ENCODE data around the gene ASIC2. TPM values are rescaled to one million over a fixed set of nuclear protein-coding genes. Genes with fewer than 3 reads are reported as not detected.

ASIC2 gene
- not detected for total RNA-seq

DNA sequence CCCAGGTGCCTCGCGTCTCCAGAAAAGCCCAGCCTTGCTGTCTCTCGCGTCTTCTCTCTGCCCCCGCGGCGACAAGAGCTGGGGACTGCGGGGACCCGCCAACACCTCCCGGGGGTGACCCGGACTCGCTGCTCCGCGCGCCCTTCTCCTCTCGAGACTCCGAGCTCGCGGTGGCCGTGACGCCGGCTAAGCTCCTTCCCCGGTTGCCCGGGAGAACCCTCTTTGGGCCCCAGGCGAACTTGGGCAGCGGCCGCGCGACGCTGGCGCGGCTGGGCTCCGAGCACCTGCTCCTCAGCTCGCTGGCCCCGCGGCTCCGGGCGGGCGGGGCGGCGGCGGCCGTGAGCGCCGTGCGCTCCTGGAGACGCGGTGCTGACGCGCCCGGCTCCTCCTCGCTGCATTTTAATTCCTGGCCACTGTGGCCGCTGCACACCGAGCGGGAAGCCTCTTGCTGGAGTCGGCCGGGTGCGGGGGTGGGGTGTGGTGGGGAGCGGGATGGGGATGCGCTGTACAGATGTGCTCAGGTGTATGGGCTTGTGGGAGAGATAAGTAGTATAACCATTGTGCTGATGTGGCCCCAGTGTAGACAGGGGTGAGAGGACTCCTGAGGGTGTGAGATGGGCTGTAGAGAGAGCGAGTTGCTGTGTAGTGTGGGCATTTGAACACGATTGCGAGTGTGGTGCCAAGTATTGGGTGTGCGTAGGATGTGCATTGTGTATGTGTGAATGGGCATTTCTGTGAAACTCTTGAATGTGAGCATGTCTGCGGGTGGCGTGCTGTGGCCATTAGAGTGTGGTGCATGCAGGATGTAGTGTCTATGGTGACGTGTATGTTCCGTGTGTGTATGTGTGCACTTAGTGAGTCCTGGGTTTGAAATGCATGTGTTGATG, at the start of gene ASIC2:
TSS of gene ASIC2 (minus strand) at position 315 of the 887 bp plus-strand sequence.
- Mint-ChIP-seq H3K27ac (no peak within 1 kb of the TSS), H3K4me3 (no peak within 1 kb of the TSS), H3K36me3 (ENCODE audit: low read depth) (no peaks in the 10 kb centered on the region), H3K4me1 (peaks cover 8% of the 10 kb centered on the region), H3K27me3 (peaks cover 60% of the 10 kb centered on the region), H3K9me3 (no peaks in the 10 kb centered on the region)
- CTCF ChIA-PET: no interaction called here
- POLR2A ChIA-PET: no interaction called here
- no peak for DNase-seq

GRCh38 chr17:33342025-33342424, 48.9 kb upstream of the ASIC2 start:
- no peak for DNase-seq
- Mint-ChIP-seq H3K36me3 (ENCODE audit: low read depth) (no peaks in the 10 kb centered on the region), H3K9me3 (no peaks in the 10 kb centered on the region), H3K27ac (no peak overlapping the region), H3K4me1 (no peaks in the 10 kb centered on the region), H3K4me3 (no peak overlapping the region), H3K27me3 (peaks cover 2% of the 10 kb centered on the region)
- CTCF ChIA-PET: no interaction called here
- POLR2A ChIA-PET: no interaction called here

- Mint-ChIP-seq H3K27ac (no peak overlapping the region), H3K4me1 (no peaks in the 10 kb centered on the region), H3K27me3 (peaks cover 2% of the 10 kb centered on the region), H3K4me3 (no peak overlapping the region), H3K36me3 (ENCODE audit: low read depth) (no peaks in the 10 kb centered on the region), H3K9me3 (no peaks in the 10 kb centered on the region)
- ChIA-PET CTCF (no interaction called here), POLR2A (no interaction called here)
- no peak for DNase-seq
Measured at GRCh38 chr17:33338242-33338641, 45.1 kb upstream of the ASIC2 start.

GRCh38 chr17:33335491-33336173, 42.5 kb upstream of the ASIC2 start:
- Mint-ChIP-seq H3K4me3 (no peak overlapping the region), H3K27me3 (peaks cover 2% of the 10 kb centered on the region), H3K27ac (no peak overlapping the region), H3K9me3 (no peaks in the 10 kb centered on the region), H3K4me1 (no peaks in the 10 kb centered on the region), H3K36me3 (ENCODE audit: low read depth) (no peaks in the 10 kb centered on the region)
- ChIA-PET POLR2A (no interaction called here), CTCF (no interaction called here)
- no peak for DNase-seq

DNA sequence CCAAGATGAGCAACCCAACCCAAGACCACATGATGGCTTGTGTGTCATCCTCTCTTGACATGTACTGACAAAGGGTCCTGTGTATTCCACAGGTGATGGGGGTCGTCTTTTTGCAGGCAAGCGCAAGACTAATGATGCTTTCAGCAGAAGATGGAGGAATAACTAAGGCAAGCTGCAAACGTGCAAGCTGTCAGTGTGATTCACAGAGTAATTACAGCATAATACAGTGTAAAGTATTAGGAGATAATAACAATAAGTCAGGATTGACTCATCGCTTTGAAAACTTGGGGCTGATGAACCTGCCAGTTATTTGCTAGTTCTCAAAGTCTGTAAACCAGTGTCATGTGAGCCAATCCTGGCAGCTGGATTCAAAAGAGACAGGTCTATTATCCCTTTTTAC, 41.6 kb upstream of the ASIC2 start:
- no peak overlapping the region for H3K27ac Mint-ChIP-seq
- H3K4me1 Mint-ChIP-seq: no peaks in the 10 kb centered on the region
- H3K36me3 Mint-ChIP-seq (ENCODE audit: low read depth): no peaks in the 10 kb centered on the region
- ChIA-PET CTCF (no interaction called here), POLR2A (no interaction called here)
- H3K27me3 Mint-ChIP-seq: peaks cover 2% of the 10 kb centered on the region
- H3K9me3 Mint-ChIP-seq: no peaks in the 10 kb centered on the region
- DNase-seq: no peak
- no peak overlapping the region for H3K4me3 Mint-ChIP-seq

GRCh38 chr17:33330877-33331276, 37.8 kb upstream of the ASIC2 start:
- Mint-ChIP-seq H3K36me3 (ENCODE audit: low read depth) (no peaks in the 10 kb centered on the region), H3K27me3 (no peaks in the 10 kb centered on the region), H3K4me3 (no peak overlapping the region), H3K27ac (no peak overlapping the region), H3K9me3 (no peaks in the 10 kb centered on the region), H3K4me1 (no peaks in the 10 kb centered on the region)
- ChIA-PET CTCF (no interaction called here), POLR2A (no interaction called here)
- DNase-seq: no peak

GRCh38 chr17:33328129-33328528, 35.0 kb upstream of the ASIC2 start:
- peak; percentile 6 for DNase-seq
- Mint-ChIP-seq H3K4me1 (no peaks in the 10 kb centered on the region), H3K4me3 (no peak overlapping the region), H3K27me3 (no peaks in the 10 kb centered on the region), H3K27ac (no peak overlapping the region), H3K36me3 (ENCODE audit: low read depth) (no peaks in the 10 kb centered on the region), H3K9me3 (no peaks in the 10 kb centered on the region)
- CTCF ChIA-PET: no interaction called here
- POLR2A ChIA-PET: no interaction called here

GRCh38 chr17:33324736-33325135, 31.6 kb upstream of the ASIC2 start:
- H3K27ac Mint-ChIP-seq: no peak overlapping the region
- H3K36me3 Mint-ChIP-seq (ENCODE audit: low read depth): no peaks in the 10 kb centered on the region
- no peak for DNase-seq
- H3K4me3 Mint-ChIP-seq: no peak overlapping the region
- no peaks in the 10 kb centered on the region for H3K9me3 Mint-ChIP-seq
- CTCF ChIA-PET: no interaction called here
- H3K4me1 Mint-ChIP-seq: no peaks in the 10 kb centered on the region
- POLR2A ChIA-PET: no interaction called here
- H3K27me3 Mint-ChIP-seq: no peaks in the 10 kb centered on the region

GRCh38 chr17:33322063-33322462, 29.0 kb upstream of the ASIC2 start:
- Mint-ChIP-seq H3K4me1 (no peaks in the 10 kb centered on the region), H3K4me3 (no peak overlapping the region), H3K27me3 (no peaks in the 10 kb centered on the region), H3K27ac (no peak overlapping the region), H3K9me3 (no peaks in the 10 kb centered on the region), H3K36me3 (ENCODE audit: low read depth) (no peaks in the 10 kb centered on the region)
- DNase-seq: no peak
- ChIA-PET CTCF (no interaction called here), POLR2A (no interaction called here)

GRCh38 chr17:33318241-33318640, 25.1 kb upstream of the ASIC2 start:
- ChIA-PET POLR2A (no interaction called here), CTCF (interaction anchor here (0.8 kb wide), 1 partner anchor 62 kb away, joined by 3 read pairs; no protein-coding TSS in a partner anchor)
- Mint-ChIP-seq H3K27ac (no peak overlapping the region), H3K36me3 (ENCODE audit: low read depth) (no peaks in the 10 kb centered on the region), H3K9me3 (no peaks in the 10 kb centered on the region), H3K27me3 (no peaks in the 10 kb centered on the region), H3K4me1 (no peaks in the 10 kb centered on the region), H3K4me3 (no peak overlapping the region)
- DNase-seq: no peak

- no peak overlapping the region for H3K27ac Mint-ChIP-seq
- H3K36me3 Mint-ChIP-seq (ENCODE audit: low read depth): no peaks in the 10 kb centered on the region
- H3K4me1 Mint-ChIP-seq: no peaks in the 10 kb centered on the region
- CTCF ChIA-PET: no interaction called here
- no peak for DNase-seq
- no peaks in the 10 kb centered on the region for H3K27me3 Mint-ChIP-seq
- POLR2A ChIA-PET: no interaction called here
- no peaks in the 10 kb centered on the region for H3K9me3 Mint-ChIP-seq
- no peak overlapping the region for H3K4me3 Mint-ChIP-seq
Measured at GRCh38 chr17:33316746-33317145, 23.7 kb upstream of the ASIC2 start.

GRCh38 chr17:33310296-33310695, 17.2 kb upstream of the ASIC2 start:
- Mint-ChIP-seq H3K9me3 (no peaks in the 10 kb centered on the region), H3K27me3 (peaks cover 12% of the 10 kb centered on the region), H3K4me1 (no peaks in the 10 kb centered on the region), H3K4me3 (no peak overlapping the region), H3K36me3 (ENCODE audit: low read depth) (no peaks in the 10 kb centered on the region), H3K27ac (no peak overlapping the region)
- CTCF ChIA-PET: no interaction called here
- DNase-seq: no peak
- POLR2A ChIA-PET: no interaction called here

DNA sequence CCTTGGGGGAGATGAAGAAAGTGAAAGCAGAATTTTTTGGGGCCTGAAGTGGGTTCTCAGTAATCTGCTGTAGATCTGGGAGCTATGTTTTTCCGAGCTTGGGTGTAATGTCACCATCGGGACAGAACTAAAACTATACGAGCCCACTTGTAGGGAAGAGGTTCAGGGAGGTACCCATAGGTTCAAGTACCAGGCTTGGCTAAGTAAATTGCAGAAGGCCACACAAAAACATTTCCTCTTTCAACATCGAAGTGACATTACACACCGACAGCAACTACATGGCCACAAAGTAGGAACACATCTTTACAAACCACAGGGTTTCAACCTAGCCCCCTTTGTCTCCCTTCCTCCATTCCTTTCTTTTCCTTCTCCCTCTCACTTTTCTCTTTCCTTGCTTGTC, 10.2 kb upstream of the ASIC2 start:
- Mint-ChIP-seq H3K4me1 (peaks cover 19% of the 10 kb centered on the region), H3K9me3 (no peaks in the 10 kb centered on the region), H3K36me3 (ENCODE audit: low read depth) (no peaks in the 10 kb centered on the region), H3K27ac (no peak overlapping the region), H3K4me3 (no peak overlapping the region), H3K27me3 (peaks cover 26% of the 10 kb centered on the region)
- CTCF ChIA-PET: no interaction called here
- POLR2A ChIA-PET: no interaction called here
- DNase-seq: no peak

DNA sequence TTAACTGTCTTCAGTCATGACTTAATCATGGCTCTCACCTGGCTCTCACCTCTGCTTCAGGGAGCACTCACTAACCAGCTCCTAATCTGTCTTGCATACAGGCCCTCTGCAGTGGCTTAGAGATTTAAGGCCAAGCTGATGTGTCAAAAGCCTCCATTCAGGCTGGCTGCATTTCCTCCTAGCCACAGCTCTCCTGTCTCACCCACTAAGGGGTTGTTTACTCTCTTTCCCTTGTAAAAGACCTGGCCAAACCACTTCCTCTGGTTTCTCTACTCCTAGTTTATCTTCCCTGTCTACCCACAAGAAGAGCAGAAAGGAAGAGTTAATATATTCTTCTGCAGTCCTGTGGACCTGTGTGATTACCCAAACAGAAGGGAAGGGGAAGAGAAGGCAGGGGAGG, 9.3 kb upstream of the ASIC2 start:
- H3K27me3 Mint-ChIP-seq: peaks cover 23% of the 10 kb centered on the region
- H3K4me3 Mint-ChIP-seq: no peak overlapping the region
- ChIA-PET CTCF (no interaction called here), POLR2A (no interaction called here)
- no peaks in the 10 kb centered on the region for H3K36me3 Mint-ChIP-seq (ENCODE audit: low read depth)
- H3K4me1 Mint-ChIP-seq: peaks cover 19% of the 10 kb centered on the region
- no peak for DNase-seq
- H3K9me3 Mint-ChIP-seq: no peaks in the 10 kb centered on the region
- H3K27ac Mint-ChIP-seq: no peak overlapping the region
